Measurements from ENCODE around the gene LRRC34. TPM values are rescaled to one million over a fixed set of nuclear protein-coding genes. Genes with fewer than 3 reads are reported as not detected.

Gene LRRC34
- total and polyA plus RNA-seq, 10 of the 15 experiments (the other 5 are each of a cell fraction or from before 2014, with no cell fraction given) = 0.24 to 3.7 (median 1.7) TPM

- TF ChIP-seq IRF5 (IDR thresholded peaks at IDR 0.05; ENCODE audit: borderline replicate concordance) = 0 out of 2 replicates have a peak, but pooled peaks have one; percentile 54
- TF ChIP-seq, protein P1, sequence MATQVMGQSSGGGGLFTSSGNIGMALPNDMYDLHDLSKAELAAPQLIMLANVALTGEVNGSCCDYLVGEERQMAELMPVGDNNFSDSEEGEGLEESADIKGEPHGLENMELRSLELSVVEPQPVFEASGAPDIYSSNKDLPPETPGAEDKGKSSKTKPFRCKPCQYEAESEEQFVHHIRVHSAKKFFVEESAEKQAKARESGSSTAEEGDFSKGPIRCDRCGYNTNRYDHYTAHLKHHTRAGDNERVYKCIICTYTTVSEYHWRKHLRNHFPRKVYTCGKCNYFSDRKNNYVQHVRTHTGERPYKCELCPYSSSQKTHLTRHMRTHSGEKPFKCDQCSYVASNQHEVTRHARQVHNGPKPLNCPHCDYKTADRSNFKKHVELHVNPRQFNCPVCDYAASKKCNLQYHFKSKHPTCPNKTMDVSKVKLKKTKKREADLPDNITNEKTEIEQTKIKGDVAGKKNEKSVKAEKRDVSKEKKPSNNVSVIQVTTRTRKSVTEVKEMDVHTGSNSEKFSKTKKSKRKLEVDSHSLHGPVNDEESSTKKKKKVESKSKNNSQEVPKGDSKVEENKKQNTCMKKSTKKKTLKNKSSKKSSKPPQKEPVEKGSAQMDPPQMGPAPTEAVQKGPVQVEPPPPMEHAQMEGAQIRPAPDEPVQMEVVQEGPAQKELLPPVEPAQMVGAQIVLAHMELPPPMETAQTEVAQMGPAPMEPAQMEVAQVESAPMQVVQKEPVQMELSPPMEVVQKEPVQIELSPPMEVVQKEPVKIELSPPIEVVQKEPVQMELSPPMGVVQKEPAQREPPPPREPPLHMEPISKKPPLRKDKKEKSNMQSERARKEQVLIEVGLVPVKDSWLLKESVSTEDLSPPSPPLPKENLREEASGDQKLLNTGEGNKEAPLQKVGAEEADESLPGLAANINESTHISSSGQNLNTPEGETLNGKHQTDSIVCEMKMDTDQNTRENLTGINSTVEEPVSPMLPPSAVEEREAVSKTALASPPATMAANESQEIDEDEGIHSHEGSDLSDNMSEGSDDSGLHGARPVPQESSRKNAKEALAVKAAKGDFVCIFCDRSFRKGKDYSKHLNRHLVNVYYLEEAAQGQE (IDR thresholded peaks at IDR 0.05; ENCODE audit: low read depth, low read length) = no peak
- no peak for TF ChIP-seq SMC3 (IDR thresholded peaks at IDR 0.05; ENCODE audit: borderline replicate concordance, low read length)
- TF ChIP-seq TCF12 (IDR thresholded peaks at IDR 0.05; ENCODE audit: low read depth, low read length) = peak; percentile 64; the same call in 1 of the 2 replicates
- TF ChIP-seq BMI1 (IDR thresholded peaks at IDR 0.05; ENCODE audit: borderline replicate concordance) = no peak
- peak; percentile 26 to 63; a peak in 3 of 4 replicates for TF ChIP-seq BHLHE40 (IDR thresholded peaks at IDR 0.05; ENCODE audit: borderline replicate concordance in 1 of 2, low read depth in 2 of 2, low read length in 1 of 2)
- TF ChIP-seq NR2C1 (IDR thresholded peaks at IDR 0.05) = no peak
- TF ChIP-seq E4F1 (IDR thresholded peaks at IDR 0.05; ENCODE audit: borderline replicate concordance, partially characterized antibody) = no peak
- TF ChIP-seq FOS (IDR thresholded peaks at IDR 0.05; ENCODE audit: borderline replicate concordance, extremely low read depth, insufficient read length) = no peak
- 0 out of 4 replicates have a peak, but pooled peaks of 1 of the 2 experiments have one; percentile 59 for TF ChIP-seq SRF (IDR thresholded peaks at IDR 0.05; ENCODE audit: low read depth in 2 of 2, low read length in 2 of 2)
- TF ChIP-seq MLLT1 (IDR thresholded peaks at IDR 0.05) = peak; percentile 32
- TF ChIP-seq, protein P2, sequence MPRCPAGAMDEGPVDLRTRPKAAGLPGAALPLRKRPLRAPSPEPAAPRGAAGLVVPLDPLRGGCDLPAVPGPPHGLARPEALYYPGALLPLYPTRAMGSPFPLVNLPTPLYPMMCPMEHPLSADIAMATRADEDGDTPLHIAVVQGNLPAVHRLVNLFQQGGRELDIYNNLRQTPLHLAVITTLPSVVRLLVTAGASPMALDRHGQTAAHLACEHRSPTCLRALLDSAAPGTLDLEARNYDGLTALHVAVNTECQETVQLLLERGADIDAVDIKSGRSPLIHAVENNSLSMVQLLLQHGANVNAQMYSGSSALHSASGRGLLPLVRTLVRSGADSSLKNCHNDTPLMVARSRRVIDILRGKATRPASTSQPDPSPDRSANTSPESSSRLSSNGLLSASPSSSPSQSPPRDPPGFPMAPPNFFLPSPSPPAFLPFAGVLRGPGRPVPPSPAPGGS (IDR thresholded peaks at IDR 0.05; ENCODE audit: borderline replicate concordance, insufficient read depth, low read depth, low read length, poor library complexity, severe bottlenecking) = no peak
- peak in 1 of 2 experiments; percentile 46; a peak in 1 of 3 replicates for TF ChIP-seq EGR1 (IDR thresholded peaks at IDR 0.05; ENCODE audit: borderline replicate concordance in 1 of 2, low read depth in 2 of 2, low read length in 2 of 2)
- no peak for TF ChIP-seq DPF2 (IDR thresholded peaks at IDR 0.05)
- 0 out of 2 replicates have a peak, but pooled peaks have one; percentile 46 for TF ChIP-seq TAF1 (IDR thresholded peaks at IDR 0.05; ENCODE audit: borderline replicate concordance, low read depth, low read length)
- TF ChIP-seq, protein P3, sequence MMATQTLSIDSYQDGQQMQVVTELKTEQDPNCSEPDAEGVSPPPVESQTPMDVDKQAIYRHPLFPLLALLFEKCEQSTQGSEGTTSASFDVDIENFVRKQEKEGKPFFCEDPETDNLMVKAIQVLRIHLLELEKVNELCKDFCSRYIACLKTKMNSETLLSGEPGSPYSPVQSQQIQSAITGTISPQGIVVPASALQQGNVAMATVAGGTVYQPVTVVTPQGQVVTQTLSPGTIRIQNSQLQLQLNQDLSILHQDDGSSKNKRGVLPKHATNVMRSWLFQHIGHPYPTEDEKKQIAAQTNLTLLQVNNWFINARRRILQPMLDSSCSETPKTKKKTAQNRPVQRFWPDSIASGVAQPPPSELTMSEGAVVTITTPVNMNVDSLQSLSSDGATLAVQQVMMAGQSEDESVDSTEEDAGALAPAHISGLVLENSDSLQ (IDR thresholded peaks at IDR 0.05) = no peak; the same call in 1 of the 2 replicates
These were observed 47.7 kb downstream of the LRRC34 start, which contains the start of gene TERC (continued) for GRCh38 chr3:169764882-169765612.
